Measurements from ENCODE around the gene TBATA.

DNA sequence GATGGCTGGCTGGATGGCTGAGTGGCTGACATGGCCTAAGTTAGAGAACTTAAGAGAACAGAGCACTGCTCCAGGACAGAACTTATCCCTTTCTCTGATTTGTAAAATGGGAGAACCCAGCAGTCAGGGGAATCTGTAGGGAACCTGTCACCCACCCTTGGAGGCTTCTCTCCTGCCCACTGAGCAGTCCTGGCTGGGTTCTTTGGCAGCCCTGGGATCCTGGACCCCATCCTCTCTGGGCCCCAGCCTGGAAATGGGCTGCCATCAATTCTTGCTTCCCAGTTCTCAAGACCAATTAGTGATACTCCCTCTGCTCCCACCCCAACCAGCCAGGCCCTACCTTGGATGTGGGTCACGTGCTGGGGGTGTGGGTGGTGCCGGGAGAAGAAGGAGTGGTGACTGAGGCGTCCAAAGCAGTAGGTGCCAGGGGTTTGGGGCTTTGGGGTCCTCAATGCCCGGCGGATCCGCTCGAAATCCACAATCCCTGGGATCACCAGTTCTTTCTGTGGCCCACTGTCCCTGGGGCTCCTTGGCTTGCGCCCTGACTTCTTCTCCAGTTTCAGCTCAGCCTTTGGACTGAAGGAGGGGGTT, 3.6 kb downstream of the TBATA start:
- no peak for TF ChIP-seq POLR2A (IDR thresholded peaks at IDR 0.05)
- TF ChIP-seq CTCF (IDR thresholded peaks at IDR 0.05 in 8 of 11, conservative IDR thresholded peaks at IDR 0.05 in 3 of 11) = no peak
- TF ChIP-seq POLR2AphosphoS5 (IDR thresholded peaks at IDR 0.05) = no peak

Measured in spleen (tissue), 7 donors.